ENCODE results near the gene STK25. TPM values are rescaled to one million over a fixed set of nuclear protein-coding genes. Genes with fewer than 3 reads are reported as not detected.

STK25 gene
- total RNA-seq, 2 donors from 2014 or later, result 86.7 to 87.8 TPM

GRCh38 chr2:241496904-241497877 lies 11.2 kb downstream of the STK25 start:
- Mint-ChIP-seq H3K4me1 (no peaks in the 10 kb centered on the region), H3K36me3 (ENCODE audit: low read depth) (peaks cover 35% of the 10 kb centered on the region), H3K9me3 (no peaks in the 10 kb centered on the region), H3K27ac (no peak overlapping the region), H3K27me3 (no peaks in the 10 kb centered on the region), H3K4me3 (no peak overlapping the region)
- no peak for ATAC-seq (replicated peaks)

GRCh38 chr2:241496003-241496707 lies 12.2 kb downstream of the STK25 start:
- Mint-ChIP-seq H3K36me3 (ENCODE audit: low read depth) (peaks cover 32% of the 10 kb centered on the region), H3K27ac (no peak overlapping the region), H3K4me3 (no peak overlapping the region), H3K4me1 (no peaks in the 10 kb centered on the region), H3K9me3 (no peaks in the 10 kb centered on the region), H3K27me3 (no peaks in the 10 kb centered on the region)
- no peak for ATAC-seq (replicated peaks)

- H3K4me3 Mint-ChIP-seq, result no peak overlapping the region
Measured at GRCh38 chr2:241495172-241496002, 13.0 kb downstream of the STK25 start.

GRCh38 chr2:241494311-241494908 lies 14.0 kb downstream of the STK25 start:
- no peaks in the 10 kb centered on the region for H3K4me1 Mint-ChIP-seq
- ATAC-seq (replicated peaks), result no peak
- no peak overlapping the region for H3K4me3 Mint-ChIP-seq
- no peaks in the 10 kb centered on the region for H3K9me3 Mint-ChIP-seq
- peaks cover 27% of the 10 kb centered on the region for H3K36me3 Mint-ChIP-seq (ENCODE audit: low read depth)
- H3K27ac Mint-ChIP-seq, result no peak overlapping the region
- no peaks in the 10 kb centered on the region for H3K27me3 Mint-ChIP-seq

More at GRCh38 chr2:241495172-241496002, 13.0 kb downstream of the STK25 start:
- H3K9me3 Mint-ChIP-seq, result no peaks in the 10 kb centered on the region
- H3K36me3 Mint-ChIP-seq (ENCODE audit: low read depth), result peaks cover 32% of the 10 kb centered on the region
- no peaks in the 10 kb centered on the region for H3K27me3 Mint-ChIP-seq
- H3K27ac Mint-ChIP-seq, result no peak overlapping the region
- no peaks in the 10 kb centered on the region for H3K4me1 Mint-ChIP-seq
- ATAC-seq (replicated peaks), result no peak

- no peaks in the 10 kb centered on the region for H3K4me1 Mint-ChIP-seq
- H3K36me3 Mint-ChIP-seq (ENCODE audit: low read depth), result peaks cover 23% of the 10 kb centered on the region
- H3K9me3 Mint-ChIP-seq, result no peaks in the 10 kb centered on the region
- no peak overlapping the region for H3K27ac Mint-ChIP-seq
- ATAC-seq (replicated peaks), result no peak
- no peaks in the 10 kb centered on the region for H3K27me3 Mint-ChIP-seq
- no peak overlapping the region for H3K4me3 Mint-ChIP-seq
Measured at GRCh38 chr2:241493092-241493491, 15.3 kb downstream of the STK25 start.

GRCh38 chr2:241492174-241492565 lies 16.2 kb downstream of the STK25 start:
- no peak overlapping the region for H3K4me3 Mint-ChIP-seq
- H3K36me3 Mint-ChIP-seq (ENCODE audit: low read depth), result peaks cover 23% of the 10 kb centered on the region
- H3K27ac Mint-ChIP-seq, result peak overlapping the region; percentile 34
- ATAC-seq (replicated peaks), result no peak
- H3K4me1 Mint-ChIP-seq, result no peaks in the 10 kb centered on the region
- H3K27me3 Mint-ChIP-seq, result no peaks in the 10 kb centered on the region
- no peaks in the 10 kb centered on the region for H3K9me3 Mint-ChIP-seq

- no peaks in the 10 kb centered on the region for H3K27me3 Mint-ChIP-seq
- no peak for ATAC-seq (replicated peaks)
- no peaks in the 10 kb centered on the region for H3K9me3 Mint-ChIP-seq
- no peak overlapping the region for H3K27ac Mint-ChIP-seq
- H3K4me1 Mint-ChIP-seq, result no peaks in the 10 kb centered on the region
- H3K4me3 Mint-ChIP-seq, result no peak overlapping the region
- H3K36me3 Mint-ChIP-seq (ENCODE audit: low read depth), result peaks cover 23% of the 10 kb centered on the region
Measured at GRCh38 chr2:241491549-241492173, 16.7 kb downstream of the STK25 start.

- Mint-ChIP-seq H3K4me3 (no peak overlapping the region), H3K9me3 (no peaks in the 10 kb centered on the region), H3K36me3 (ENCODE audit: low read depth) (peaks cover 18% of the 10 kb centered on the region), H3K27me3 (no peaks in the 10 kb centered on the region), H3K4me1 (no peaks in the 10 kb centered on the region), H3K27ac (no peak overlapping the region)
- ATAC-seq (replicated peaks), result no peak
Measured at GRCh38 chr2:241490825-241491506, 17.4 kb downstream of the STK25 start.

- no peak for ATAC-seq (replicated peaks)
- Mint-ChIP-seq H3K27me3 (no peaks in the 10 kb centered on the region), H3K9me3 (no peaks in the 10 kb centered on the region), H3K36me3 (ENCODE audit: low read depth) (peaks cover 13% of the 10 kb centered on the region), H3K4me3 (no peak overlapping the region), H3K4me1 (no peaks in the 10 kb centered on the region), H3K27ac (no peak overlapping the region)
Measured at GRCh38 chr2:241489733-241490680, 18.4 kb downstream of the STK25 start.

GRCh38 chr2:241489088-241489487 lies 19.3 kb downstream of the STK25 start:
- Mint-ChIP-seq H3K4me3 (no peak overlapping the region), H3K27ac (no peak overlapping the region), H3K36me3 (ENCODE audit: low read depth) (peaks cover 7% of the 10 kb centered on the region), H3K9me3 (no peaks in the 10 kb centered on the region), H3K27me3 (no peaks in the 10 kb centered on the region), H3K4me1 (no peaks in the 10 kb centered on the region)
- no peak for ATAC-seq (replicated peaks)

GRCh38 chr2:241485172-241485911 lies 23.0 kb downstream of the STK25 start:
- peak overlapping the region; percentile 71 for H3K27ac Mint-ChIP-seq
- ATAC-seq (replicated peaks), result no peak

GRCh38 chr2:241483305-241483704 lies 25.1 kb downstream of the STK25 start:
- no peaks in the 10 kb centered on the region for H3K9me3 Mint-ChIP-seq
- no peaks in the 10 kb centered on the region for H3K36me3 Mint-ChIP-seq (ENCODE audit: low read depth)
- H3K4me3 Mint-ChIP-seq, result no peak overlapping the region

More at GRCh38 chr2:241485172-241485911, 23.0 kb downstream of the STK25 start:
- Mint-ChIP-seq H3K4me3 (no peak overlapping the region), H3K36me3 (ENCODE audit: low read depth) (no peaks in the 10 kb centered on the region), H3K27me3 (no peaks in the 10 kb centered on the region), H3K9me3 (no peaks in the 10 kb centered on the region), H3K4me1 (no peaks in the 10 kb centered on the region)

More at GRCh38 chr2:241483305-241483704, 25.1 kb downstream of the STK25 start:
- no peaks in the 10 kb centered on the region for H3K4me1 Mint-ChIP-seq
- H3K27me3 Mint-ChIP-seq, result no peaks in the 10 kb centered on the region
- no peak for ATAC-seq (replicated peaks)
- H3K27ac Mint-ChIP-seq, result no peak overlapping the region

Data from activated T-helper 17 cell treated with anti-CD3 and anti-CD28 coated beads, Interleukin-2, amount 50 U/mL, for 72 hours (primary cell).